Lower lobe of right lung (tissue), 2 donors: ENCODE data around the gene SPRY2. TPM values are rescaled to one million over a fixed set of nuclear protein-coding genes. Genes with fewer than 3 reads are reported as not detected.
"Not testable (repeated sequence)": the region's sequence is repeated elsewhere in the genome, so short reads cannot be mapped to it uniquely, and the experiment has no call there.

Source experiments
- ATAC-seq, 2 donors: fragments of 200-7000 bp; cut with Tn5 transposase; one replicate each; pipeline ENCODE4 v1.9.1; 2020 to 2022; ENCODE audit warnings: mild to moderate bottlenecking in 2 of 2, moderate library complexity in 2 of 2
- DNase-seq: peaks from one replicate; pipeline ENCODE4 v3.0.0-alpha.2; 2020
- H3K27ac ChIP-seq: fragments of 200-600 bp; one replicate; pipeline ENCODE4 v1.8.0; 2022
- H3K27me3 ChIP-seq: fragments of 200-600 bp; one replicate; pipeline ENCODE4 v1.8.0; 2022; ENCODE audit warnings: low read depth
- H3K36me3 ChIP-seq: fragments of 200-600 bp; one replicate; pipeline ENCODE4 v1.8.0; 2022; ENCODE audit warnings: mild to moderate bottlenecking
- H3K4me1 ChIP-seq: fragments of 200-600 bp; one replicate; pipeline ENCODE4 v1.8.0; 2022
- H3K4me3 ChIP-seq: fragments of 200-600 bp; one replicate; pipeline ENCODE4 v1.8.0; 2022; ENCODE audit warnings: mild to moderate bottlenecking
- H3K9me3 ChIP-seq: fragments of 200-600 bp; one replicate; pipeline ENCODE4 v1.8.0; 2022
- intact Hi-C: fragments of 100-400 bp; cut with DNase I; formaldehyde crosslinking; loops from one replicate; pipeline ENCODE4 v1.11.0; 2022
- total RNA-seq: library from RNA; stranded (reverse); fragmentation: NEBNext Ultra II Directional; extraction: Animal tissue kit (Norgen Biotek cat#: 25700); gene quantifications from one replicate; pipeline ENCODE4 v1.2.1, GENCODE V29; 2021
- TF ChIP-seq, protein P1 (sequence below): fragments of 200-600 bp; IDR thresholded peaks from one replicate; pipeline ENCODE4 v1.8.0; 2022; ENCODE audit warnings: antibody characterized with exemption, mild to moderate bottlenecking
- donor health status: DM: no; HTN: yes; CAD: no; lungs with severe emphysema.

SPRY2 gene
- total RNA-seq, 1 donor from 2014 or later: 44.6 TPM

- TF ChIP-seq, protein P1, sequence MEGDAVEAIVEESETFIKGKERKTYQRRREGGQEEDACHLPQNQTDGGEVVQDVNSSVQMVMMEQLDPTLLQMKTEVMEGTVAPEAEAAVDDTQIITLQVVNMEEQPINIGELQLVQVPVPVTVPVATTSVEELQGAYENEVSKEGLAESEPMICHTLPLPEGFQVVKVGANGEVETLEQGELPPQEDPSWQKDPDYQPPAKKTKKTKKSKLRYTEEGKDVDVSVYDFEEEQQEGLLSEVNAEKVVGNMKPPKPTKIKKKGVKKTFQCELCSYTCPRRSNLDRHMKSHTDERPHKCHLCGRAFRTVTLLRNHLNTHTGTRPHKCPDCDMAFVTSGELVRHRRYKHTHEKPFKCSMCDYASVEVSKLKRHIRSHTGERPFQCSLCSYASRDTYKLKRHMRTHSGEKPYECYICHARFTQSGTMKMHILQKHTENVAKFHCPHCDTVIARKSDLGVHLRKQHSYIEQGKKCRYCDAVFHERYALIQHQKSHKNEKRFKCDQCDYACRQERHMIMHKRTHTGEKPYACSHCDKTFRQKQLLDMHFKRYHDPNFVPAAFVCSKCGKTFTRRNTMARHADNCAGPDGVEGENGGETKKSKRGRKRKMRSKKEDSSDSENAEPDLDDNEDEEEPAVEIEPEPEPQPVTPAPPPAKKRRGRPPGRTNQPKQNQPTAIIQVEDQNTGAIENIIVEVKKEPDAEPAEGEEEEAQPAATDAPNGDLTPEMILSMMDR: no peak
- Histone ChIP-seq H3K27ac (no peak overlapping the region), H3K4me3 (no peak overlapping the region), H3K36me3 (no peaks in the 10 kb centered on the region), H3K27me3 (no peaks in the 10 kb centered on the region), H3K9me3 (no peaks in the 10 kb centered on the region), H3K4me1 (peaks cover 10% of the 10 kb centered on the region)
- ATAC-seq (no peak), DNase-seq (no peak)
- intact Hi-C loops: no loop called here
Measured at GRCh38 chr13:80361298-80361697, 20.4 kb upstream of the SPRY2 start.

- intact Hi-C loops: no loop called here
- Histone ChIP-seq H3K4me3 (no peak overlapping the region), H3K27me3 (no peaks in the 10 kb centered on the region), H3K9me3 (no peaks in the 10 kb centered on the region), H3K27ac (no peak overlapping the region), H3K4me1 (peaks cover 10% of the 10 kb centered on the region), H3K36me3 (no peaks in the 10 kb centered on the region)
- ATAC-seq (no peak), DNase-seq (no peak)
- TF ChIP-seq, protein P1: no peak
Measured at GRCh38 chr13:80360453-80360800, 19.5 kb upstream of the SPRY2 start.

- H3K27ac ChIP-seq: no peak overlapping the region
- peaks cover 10% of the 10 kb centered on the region for H3K4me1 ChIP-seq
- DNase-seq: no peak
- H3K4me3 ChIP-seq: no peak overlapping the region
- no peaks in the 10 kb centered on the region for H3K27me3 ChIP-seq
- H3K9me3 ChIP-seq: no peaks in the 10 kb centered on the region
- intact Hi-C loops: no loop called here
- no peaks in the 10 kb centered on the region for H3K36me3 ChIP-seq
- peak in 1 of 2 donors; percentile 19 for ATAC-seq
- TF ChIP-seq, protein P1: no peak
Measured at GRCh38 chr13:80359778-80360452, 19.0 kb upstream of the SPRY2 start.

- DNase-seq: no peak
- no peak overlapping the region for H3K4me3 ChIP-seq
Measured at GRCh38 chr13:80359414-80359777, 18.5 kb upstream of the SPRY2 start.

DNA sequence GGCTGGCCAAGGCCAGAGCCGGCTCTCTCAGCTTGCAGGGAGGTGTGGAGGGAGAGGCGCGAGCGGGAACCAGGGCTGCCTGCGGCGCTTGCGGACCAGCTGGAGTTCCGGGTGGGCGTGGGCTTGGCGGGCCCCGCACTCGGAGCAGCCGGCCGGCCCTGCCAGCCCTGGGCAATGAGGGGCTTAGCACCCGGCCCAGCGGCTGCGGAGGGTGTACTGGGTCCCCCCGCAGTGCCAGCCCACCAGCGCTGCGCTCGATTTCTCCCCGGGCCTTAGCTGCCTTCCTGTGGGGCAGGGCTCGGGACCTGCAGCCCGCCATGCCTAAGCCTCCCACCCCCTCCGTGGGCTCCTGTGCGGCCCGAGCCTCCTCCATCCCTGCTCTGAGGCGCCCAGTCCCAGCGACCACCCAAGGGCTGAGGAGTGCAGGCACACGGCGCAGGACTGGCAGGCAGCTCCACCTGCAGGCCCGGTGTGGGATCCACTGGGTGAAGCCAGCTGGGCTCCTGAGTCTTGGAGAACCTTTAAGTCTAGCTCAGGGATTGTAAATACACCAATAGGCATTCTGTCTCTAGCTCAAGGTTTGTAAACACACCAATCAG is 14.7 kb upstream of the SPRY2 start:
- H3K36me3 ChIP-seq, DNase-seq, H3K27me3 ChIP-seq, H3K27ac ChIP-seq, H3K9me3 ChIP-seq, intact Hi-C loops, H3K4me1 ChIP-seq, H3K4me3 ChIP-seq, ATAC-seq: not testable (repeated sequence)

More at GRCh38 chr13:80359414-80359777, 18.5 kb upstream of the SPRY2 start:
- Histone ChIP-seq H3K27me3 (no peaks in the 10 kb centered on the region), H3K4me1 (peaks cover 10% of the 10 kb centered on the region), H3K36me3 (no peaks in the 10 kb centered on the region), H3K9me3 (no peaks in the 10 kb centered on the region), H3K27ac (no peak overlapping the region)
- TF ChIP-seq, protein P1: no peak
- intact Hi-C loops: no loop called here
- ATAC-seq: no peak

- ATAC-seq (no peak), DNase-seq (no peak)
- no peaks in the 10 kb centered on the region for H3K9me3 ChIP-seq
- H3K27ac ChIP-seq: no peak overlapping the region
- H3K27me3 ChIP-seq: no peaks in the 10 kb centered on the region
- H3K4me1 ChIP-seq: peaks cover 9% of the 10 kb centered on the region
- H3K36me3 ChIP-seq: no peaks in the 10 kb centered on the region
- TF ChIP-seq, protein P1: no peak
- no peak overlapping the region for H3K4me3 ChIP-seq
- intact Hi-C loops: no loop called here
Measured at GRCh38 chr13:80348750-80349149, 7.8 kb upstream of the SPRY2 start.
